OCI-LY1 (cell line): Measurements from ENCODE around the gene FKBP15.

Experiments
- H2AFZ ChIP-seq: fragments of 200-600 bp; sonication (generic), shearing (Covaris generic); 2 replicates; pipeline ENCODE4 v1.6.0; 2014; ENCODE audit warnings: antibody characterized with exemption, mild to moderate bottlenecking, low read length
- H3F3A ChIP-seq: fragments of 200-600 bp; sonication (generic), shearing (Covaris generic); 2 replicates; pipeline ENCODE4 v1.6.0; 2014; ENCODE audit warnings: mild to moderate bottlenecking, antibody characterized with exemption, low read length, moderate library complexity; ENCODE audit not compliant: insufficient read depth
- H3K27ac ChIP-seq: fragments of 200-600 bp; sonication (generic); 2 replicates; pipeline ENCODE4 v1.5.1; 2014; ENCODE audit warnings: low read length, mixed run types, mild to moderate bottlenecking, low read depth; ENCODE audit not compliant: poor library complexity, severe bottlenecking
- H3K27me3 ChIP-seq: fragments of 200-600 bp; sonication (generic); 2 replicates; pipeline ENCODE4 v1.6.0; 2014; ENCODE audit warnings: antibody characterized with exemption, mild to moderate bottlenecking, low read length, moderate library complexity; ENCODE audit not compliant: insufficient read depth
- H3K36me3 ChIP-seq: fragments of 200-600 bp; sonication (generic); 2 replicates; pipeline ENCODE4 v1.6.1; 2014; ENCODE audit warnings: mild to moderate bottlenecking, antibody characterized with exemption, low read length, moderate library complexity, mixed read lengths; ENCODE audit not compliant: insufficient read depth
- H3K4me1 ChIP-seq: fragments of 200-600 bp; sonication (generic); 2 replicates; pipeline ENCODE4 v1.5.1; 2014; ENCODE audit warnings: mild to moderate bottlenecking, low read length, moderate library complexity; ENCODE audit not compliant: insufficient read depth, severe bottlenecking
- H3K4me2 ChIP-seq: fragments of 200-600 bp; sonication (generic), shearing (Covaris generic); 2 replicates; pipeline ENCODE4 v1.6.1; 2014; ENCODE audit warnings: low read length
- H3K4me3 ChIP-seq: fragments of 200-600 bp; sonication (generic); 2 replicates; pipeline ENCODE4 v1.5.1; 2014; ENCODE audit warnings: low read length, low read depth, mild to moderate bottlenecking, mixed read lengths; ENCODE audit not compliant: poor library complexity, severe bottlenecking
- H3K79me2 ChIP-seq: fragments of 200-600 bp; shearing (Covaris generic); 2 replicates; pipeline ENCODE4 v1.6.1; 2016; ENCODE audit warnings: mixed run types, low read length, mixed read lengths; ENCODE audit not compliant: insufficient read depth
- H3K9ac ChIP-seq: fragments of 200-600 bp; sonication (generic), shearing (Covaris generic); 2 replicates; pipeline ENCODE4 v1.6.1; 2014; ENCODE audit warnings: mild to moderate bottlenecking, low read length, mixed read lengths
- H3K9me2 ChIP-seq: fragments of 200-600 bp; sonication (generic), shearing (Covaris generic); 2 replicates; pipeline ENCODE4 v1.6.1; 2014; ENCODE audit warnings: low read depth, mild to moderate bottlenecking, low read length, mixed read lengths
- H3K9me3 ChIP-seq: fragments of 200-600 bp; shearing (Covaris generic); 2 replicates; pipeline ENCODE4 v1.6.1; 2014; ENCODE audit warnings: low read length, mixed read lengths
- H4K20me1 ChIP-seq: fragments of 200-600 bp; sonication (generic), shearing (Covaris generic); 2 replicates; pipeline ENCODE4 v1.6.0; 2016; ENCODE audit warnings: mild to moderate bottlenecking, low read length; ENCODE audit not compliant: insufficient read depth
- CTCF ChIP-seq: fragments of 200-600 bp; sonication (generic), shearing (Covaris generic); IDR thresholded peaks from 2 replicates; pipeline ENCODE4 v1.5.1; 2017; ENCODE audit warnings: mild to moderate bottlenecking, antibody characterized with exemption, low read length, moderate library complexity, mixed read lengths
- EZH2 ChIP-seq: fragments of 200-600 bp; sonication (generic), shearing (Covaris generic); IDR thresholded peaks from 2 replicates; pipeline ENCODE4 v1.8.0; 2017; ENCODE audit warnings: borderline replicate concordance, mixed run types, mild to moderate bottlenecking, antibody characterized with exemption, low read length, moderate library complexity, mixed read lengths

FKBP15 gene

GRCh38 chr9:113205432-113205831, 15.6 kb downstream of the FKBP15 start:
- Histone ChIP-seq H3K9ac (no peak overlapping the region), H3K4me3 (no peak overlapping the region), H3K79me2 (peaks cover 4% of the 10 kb centered on the region; the same call in 1 of the 2 replicates), H2AFZ (no peak overlapping the region), H3K27ac (no peak overlapping the region), H3F3A (no peaks in the 10 kb centered on the region), H3K27me3 (no peaks in the 10 kb centered on the region), H3K4me1 (no peaks in the 10 kb centered on the region), H3K9me2 (no peaks in the 10 kb centered on the region), H3K9me3 (no peaks in the 10 kb centered on the region), H3K4me2 (no peak overlapping the region), H4K20me1 (no peaks in the 10 kb centered on the region), H3K36me3 (peaks cover 86% of the 10 kb centered on the region)
- TF ChIP-seq CTCF (no peak), EZH2 (no peak)

- H3K79me2 ChIP-seq: no peaks in the 10 kb centered on the region
- no peaks in the 10 kb centered on the region for H3K9me3 ChIP-seq
- no peak overlapping the region for H2AFZ ChIP-seq
- H3K27me3 ChIP-seq: no peaks in the 10 kb centered on the region
- H3K27ac ChIP-seq: no peak overlapping the region
- no peak overlapping the region for H3K4me3 ChIP-seq
- H3K36me3 ChIP-seq: peaks cover 85% of the 10 kb centered on the region
- no peak for TF ChIP-seq CTCF
- TF ChIP-seq EZH2: no peak
- H3F3A ChIP-seq: no peaks in the 10 kb centered on the region
- no peaks in the 10 kb centered on the region for H4K20me1 ChIP-seq
- no peak overlapping the region for H3K4me2 ChIP-seq
- H3K9ac ChIP-seq: no peak overlapping the region
- no peaks in the 10 kb centered on the region for H3K4me1 ChIP-seq
- no peaks in the 10 kb centered on the region for H3K9me2 ChIP-seq
These were observed 21.3 kb downstream of the FKBP15 start for GRCh38 chr9:113199683-113200329.

GRCh38 chr9:113192455-113192854, 28.6 kb downstream of the FKBP15 start:
- Histone ChIP-seq H3K36me3 (peaks cover 79% of the 10 kb centered on the region), H3K27me3 (no peaks in the 10 kb centered on the region), H4K20me1 (no peaks in the 10 kb centered on the region), H3K27ac (no peak overlapping the region), H3K4me3 (no peak overlapping the region), H3K9ac (no peak overlapping the region), H3K4me2 (no peak overlapping the region), H2AFZ (no peak overlapping the region), H3K79me2 (no peaks in the 10 kb centered on the region), H3K4me1 (no peaks in the 10 kb centered on the region), H3K9me2 (no peaks in the 10 kb centered on the region), H3F3A (no peaks in the 10 kb centered on the region), H3K9me3 (no peaks in the 10 kb centered on the region)
- no peak for TF ChIP-seq CTCF
- no peak for TF ChIP-seq EZH2
